ENCODE results near the gene PLPP1.
A peak's percentile ranks its signal among the peaks of the same experiment; 100 is the strongest.

Gene PLPP1

GRCh38 chr5:55502759-55503158 is 32.0 kb downstream of the PLPP1 start:
- no peak overlapping the region for H3K27ac ChIP-seq (ENCODE audit: low read depth, low read length)
- no peaks in the 10 kb centered on the region for H3K27me3 ChIP-seq (ENCODE audit: insufficient read depth, low read length)
- no peak overlapping the region for H3K4me3 ChIP-seq (ENCODE audit: low read length)
- H3K36me3 ChIP-seq (ENCODE audit: insufficient read depth, low read length) = no peaks in the 10 kb centered on the region
- H3K9ac ChIP-seq (ENCODE audit: low read depth, low read length) = no peak overlapping the region
- peaks cover 21% of the 10 kb centered on the region; the same call in 1 of the 2 replicates for H3K4me1 ChIP-seq (ENCODE audit: insufficient read depth, low read length)
- no peaks in the 10 kb centered on the region for H3K9me3 ChIP-seq (ENCODE audit: insufficient read depth, low read depth, low read length)
- WGBS = 86% methylated on average over 3 of the region's 3 CpGs

GRCh38 chr5:55498457-55498856 is 36.3 kb downstream of the PLPP1 start:
- 90% methylated on average over 2 of the region's 2 CpGs for WGBS
- H3K27ac ChIP-seq (ENCODE audit: low read depth, low read length) = no peak overlapping the region
- peaks cover 25% of the 10 kb centered on the region for H3K4me1 ChIP-seq (ENCODE audit: insufficient read depth, low read length)
- no peaks in the 10 kb centered on the region for H3K27me3 ChIP-seq (ENCODE audit: insufficient read depth, low read length)
- H3K36me3 ChIP-seq (ENCODE audit: insufficient read depth, low read length) = no peaks in the 10 kb centered on the region
- H3K9me3 ChIP-seq (ENCODE audit: insufficient read depth, low read depth, low read length) = no peaks in the 10 kb centered on the region
- no peak overlapping the region for H3K9ac ChIP-seq (ENCODE audit: low read depth, low read length)
- no peak overlapping the region for H3K4me3 ChIP-seq (ENCODE audit: low read length)

GRCh38 chr5:55497712-55498111 is 37.1 kb downstream of the PLPP1 start:
- no peak overlapping the region for H3K27ac ChIP-seq (ENCODE audit: low read depth, low read length)
- H3K4me1 ChIP-seq (ENCODE audit: insufficient read depth, low read length) = peaks cover 29% of the 10 kb centered on the region
- H3K36me3 ChIP-seq (ENCODE audit: insufficient read depth, low read length) = no peaks in the 10 kb centered on the region

GRCh38 chr5:55495216-55495615 is 39.5 kb downstream of the PLPP1 start:
- H3K4me1 ChIP-seq (ENCODE audit: insufficient read depth, low read length) = peaks cover 43% of the 10 kb centered on the region
- H3K9ac ChIP-seq (ENCODE audit: low read depth, low read length) = no peak overlapping the region
- H3K27ac ChIP-seq (ENCODE audit: low read depth, low read length) = no peak overlapping the region
- WGBS = 100% methylated on average over 1 of the region's 1 CpG
- no peaks in the 10 kb centered on the region for H3K27me3 ChIP-seq (ENCODE audit: insufficient read depth, low read length)
- H3K9me3 ChIP-seq (ENCODE audit: insufficient read depth, low read depth, low read length) = no peaks in the 10 kb centered on the region
- peaks cover 9% of the 10 kb centered on the region for H3K36me3 ChIP-seq (ENCODE audit: insufficient read depth, low read length)
- no peak overlapping the region for H3K4me3 ChIP-seq (ENCODE audit: low read length)

More at GRCh38 chr5:55497712-55498111, 37.1 kb downstream of the PLPP1 start:
- no peak overlapping the region for H3K9ac ChIP-seq (ENCODE audit: low read depth, low read length)
- no peak overlapping the region for H3K4me3 ChIP-seq (ENCODE audit: low read length)
- H3K9me3 ChIP-seq (ENCODE audit: insufficient read depth, low read depth, low read length) = no peaks in the 10 kb centered on the region
- H3K27me3 ChIP-seq (ENCODE audit: insufficient read depth, low read length) = no peaks in the 10 kb centered on the region

- peak overlapping the region; percentile 16; the same call in 1 of the 2 replicates for H3K27ac ChIP-seq (ENCODE audit: low read depth, low read length)
- no peak overlapping the region for H3K4me3 ChIP-seq (ENCODE audit: low read length)
- peaks cover 9% of the 10 kb centered on the region for H3K36me3 ChIP-seq (ENCODE audit: insufficient read depth, low read length)
- no peaks in the 10 kb centered on the region for H3K27me3 ChIP-seq (ENCODE audit: insufficient read depth, low read length)
- H3K9me3 ChIP-seq (ENCODE audit: insufficient read depth, low read depth, low read length) = no peaks in the 10 kb centered on the region
- 40% methylated on average over 1 of the region's 2 CpGs for WGBS
- no peak overlapping the region for H3K9ac ChIP-seq (ENCODE audit: low read depth, low read length)
- H3K4me1 ChIP-seq (ENCODE audit: insufficient read depth, low read length) = peaks cover 26% of the 10 kb centered on the region
Observed at GRCh38 chr5:55492449-55492848, 42.3 kb downstream of the PLPP1 start.

GRCh38 chr5:55485073-55485472 is 49.7 kb downstream of the PLPP1 start:
- Histone ChIP-seq H3K4me3 (ENCODE audit: low read length) (peak overlapping the region; percentile 37), H3K9ac (ENCODE audit: low read depth, low read length) (peak overlapping the region; percentile 55; the same call in 1 of the 2 replicates), H3K4me1 (ENCODE audit: insufficient read depth, low read length) (peaks cover 44% of the 10 kb centered on the region), H3K27me3 (ENCODE audit: insufficient read depth, low read length) (no peaks in the 10 kb centered on the region), H3K27ac (ENCODE audit: low read depth, low read length) (peak overlapping the region; percentile 98), H3K9me3 (ENCODE audit: insufficient read depth, low read depth, low read length) (no peaks in the 10 kb centered on the region), H3K36me3 (ENCODE audit: insufficient read depth, low read length) (no peaks in the 10 kb centered on the region)
- 5% methylated on average over 2 of the region's 3 CpGs for WGBS

GRCh38 chr5:55484531-55484930 is 50.2 kb downstream of the PLPP1 start:
- Histone ChIP-seq H3K9ac (ENCODE audit: low read depth, low read length) (peak overlapping the region; percentile 55), H3K27me3 (ENCODE audit: insufficient read depth, low read length) (no peaks in the 10 kb centered on the region), H3K27ac (ENCODE audit: low read depth, low read length) (peak overlapping the region; percentile 98), H3K36me3 (ENCODE audit: insufficient read depth, low read length) (no peaks in the 10 kb centered on the region), H3K4me3 (ENCODE audit: low read length) (peak overlapping the region; percentile 37), H3K9me3 (ENCODE audit: insufficient read depth, low read depth, low read length) (no peaks in the 10 kb centered on the region), H3K4me1 (ENCODE audit: insufficient read depth, low read length) (peaks cover 47% of the 10 kb centered on the region)
- WGBS = 5% methylated on average over 1 of the region's 1 CpG

GRCh38 chr5:55483885-55484284 is 50.9 kb downstream of the PLPP1 start:
- H3K36me3 ChIP-seq (ENCODE audit: insufficient read depth, low read length) = no peaks in the 10 kb centered on the region
- peak overlapping the region; percentile 23 for H3K9ac ChIP-seq (ENCODE audit: low read depth, low read length)
- no peaks in the 10 kb centered on the region for H3K27me3 ChIP-seq (ENCODE audit: insufficient read depth, low read length)
- WGBS = 66% methylated on average over 3 of the region's 3 CpGs
- peak overlapping the region; percentile 98 for H3K27ac ChIP-seq (ENCODE audit: low read depth, low read length)
- H3K4me3 ChIP-seq (ENCODE audit: low read length) = no peak overlapping the region
- H3K9me3 ChIP-seq (ENCODE audit: insufficient read depth, low read depth, low read length) = no peaks in the 10 kb centered on the region
- H3K4me1 ChIP-seq (ENCODE audit: insufficient read depth, low read length) = peaks cover 47% of the 10 kb centered on the region

- Histone ChIP-seq H3K9me3 (ENCODE audit: insufficient read depth, low read depth, low read length) (no peaks in the 10 kb centered on the region), H3K27ac (ENCODE audit: low read depth, low read length) (peak overlapping the region; percentile 22; the same call in 1 of the 2 replicates), H3K9ac (ENCODE audit: low read depth, low read length) (no peak overlapping the region), H3K27me3 (ENCODE audit: insufficient read depth, low read length) (no peaks in the 10 kb centered on the region), H3K4me3 (ENCODE audit: low read length) (no peak overlapping the region), H3K4me1 (ENCODE audit: insufficient read depth, low read length) (peaks cover 50% of the 10 kb centered on the region), H3K36me3 (ENCODE audit: insufficient read depth, low read length) (no peaks in the 10 kb centered on the region)
- 97% methylated on average over 3 of the region's 3 CpGs for WGBS
Observed at GRCh38 chr5:55481293-55481855, 53.4 kb downstream of the PLPP1 start.

GRCh38 chr5:55480781-55481180 is 54.0 kb downstream of the PLPP1 start:
- Histone ChIP-seq H3K27me3 (ENCODE audit: insufficient read depth, low read length) (no peaks in the 10 kb centered on the region), H3K27ac (ENCODE audit: low read depth, low read length) (no peak overlapping the region), H3K4me3 (ENCODE audit: low read length) (no peak overlapping the region), H3K4me1 (ENCODE audit: insufficient read depth, low read length) (peaks cover 47% of the 10 kb centered on the region), H3K9me3 (ENCODE audit: insufficient read depth, low read depth, low read length) (no peaks in the 10 kb centered on the region), H3K36me3 (ENCODE audit: insufficient read depth, low read length) (no peaks in the 10 kb centered on the region), H3K9ac (ENCODE audit: low read depth, low read length) (no peak overlapping the region)
- 99% methylated on average over 3 of the region's 3 CpGs for WGBS

GRCh38 chr5:55472642-55473041 is 62.1 kb downstream of the PLPP1 start:
- Histone ChIP-seq H3K27me3 (ENCODE audit: insufficient read depth, low read length) (no peaks in the 10 kb centered on the region), H3K4me1 (ENCODE audit: insufficient read depth, low read length) (peaks cover 7% of the 10 kb centered on the region; the same call in 1 of the 2 replicates), H3K36me3 (ENCODE audit: insufficient read depth, low read length) (peaks cover 4% of the 10 kb centered on the region; the same call in 1 of the 2 replicates), H3K9ac (ENCODE audit: low read depth, low read length) (no peak overlapping the region), H3K4me3 (ENCODE audit: low read length) (no peak overlapping the region), H3K27ac (ENCODE audit: low read depth, low read length) (no peak overlapping the region), H3K9me3 (ENCODE audit: insufficient read depth, low read depth, low read length) (no peaks in the 10 kb centered on the region)
- 89% methylated on average over 1 of the region's 1 CpG for whole genome bisulfite sequencing

GRCh38 chr5:55471468-55471867 is 63.3 kb downstream of the PLPP1 start:
- Histone ChIP-seq H3K27me3 (ENCODE audit: insufficient read depth, low read length) (no peaks in the 10 kb centered on the region), H3K36me3 (ENCODE audit: insufficient read depth, low read length) (peaks cover 13% of the 10 kb centered on the region; the same call in 1 of the 2 replicates), H3K4me1 (ENCODE audit: insufficient read depth, low read length) (peaks cover 4% of the 10 kb centered on the region; the same call in 1 of the 2 replicates), H3K9me3 (ENCODE audit: insufficient read depth, low read depth, low read length) (no peaks in the 10 kb centered on the region), H3K4me3 (ENCODE audit: low read length) (no peak overlapping the region), H3K9ac (ENCODE audit: low read depth, low read length) (no peak overlapping the region), H3K27ac (ENCODE audit: low read depth, low read length) (no peak overlapping the region)
- 88% methylated on average over 1 of the region's 1 CpG for WGBS

All from HUES64 (cell line).